Endothelial cell (in vitro differentiated cells): Measurements from ENCODE around the gene PLEKHH1. TPM values are rescaled to one million over a fixed set of nuclear protein-coding genes. Genes with fewer than 3 reads are reported as not detected.

Experiments
- DNase-seq: peaks from one replicate; pipeline ENCODE4 v3.0.0; 2021; ENCODE audit warnings: low spot score
- H3K27ac Mint-ChIP-seq: one replicate; pipeline ENCODE4 v1.8.0; 2021; ENCODE audit warnings: mixed read lengths, inconsistent platforms; ENCODE audit not compliant: unreplicated experiment
- H3K27me3 Mint-ChIP-seq: one replicate; pipeline ENCODE4 v1.8.0; 2021; ENCODE audit warnings: mild to moderate bottlenecking, moderate library complexity, mixed read lengths, inconsistent platforms; ENCODE audit not compliant: unreplicated experiment
- H3K36me3 Mint-ChIP-seq: one replicate; pipeline ENCODE4 v1.8.0; 2021; ENCODE audit warnings: mild to moderate bottlenecking, low read depth, mixed read lengths, inconsistent platforms; ENCODE audit not compliant: unreplicated experiment
- H3K4me1 Mint-ChIP-seq: one replicate; pipeline ENCODE4 v1.8.0; 2021; ENCODE audit warnings: mild to moderate bottlenecking, mixed read lengths, inconsistent platforms; ENCODE audit not compliant: unreplicated experiment
- H3K4me3 Mint-ChIP-seq: one replicate; pipeline ENCODE4 v1.8.0; 2021; ENCODE audit warnings: mild to moderate bottlenecking, mixed read lengths, inconsistent platforms; ENCODE audit not compliant: unreplicated experiment
- H3K9me3 Mint-ChIP-seq: one replicate; pipeline ENCODE4 v1.8.0; 2021; ENCODE audit warnings: mixed read lengths, inconsistent platforms; ENCODE audit not compliant: unreplicated experiment
- CTCF ChIP-seq: fragments of 200-600 bp; sonication (generic); IDR thresholded peaks from one replicate; pipeline ENCODE4 v1.5.0; 2021; ENCODE audit warnings: antibody characterized with exemption; ENCODE audit not compliant: unreplicated experiment
- total RNA-seq: library from RNA; stranded (reverse); fragmentation: NEBNext Ultra II Directional; extraction: Animal tissue kit (Norgen Biotek cat#: 25700); gene quantifications from one replicate; pipeline ENCODE4 v1.2.1, GENCODE V29; 2021; ENCODE audit not compliant: unreplicated experiment

The PLEKHH1 gene
- total RNA-seq, 1 donor from 2014 or later, result 9.5 TPM

- H3K27me3 Mint-ChIP-seq, result no peaks in the 10 kb centered on the region
- H3K4me3 Mint-ChIP-seq, result no peak overlapping the region
- H3K9me3 Mint-ChIP-seq, result no peaks in the 10 kb centered on the region
- no peaks in the 10 kb centered on the region for H3K36me3 Mint-ChIP-seq
- no peak for DNase-seq
- no peak for TF ChIP-seq CTCF
- H3K4me1 Mint-ChIP-seq, result no peaks in the 10 kb centered on the region
- no peak overlapping the region for H3K27ac Mint-ChIP-seq
Measured at GRCh38 chr14:67553547-67553946, 20.5 kb downstream of the PLEKHH1 start.

DNA sequence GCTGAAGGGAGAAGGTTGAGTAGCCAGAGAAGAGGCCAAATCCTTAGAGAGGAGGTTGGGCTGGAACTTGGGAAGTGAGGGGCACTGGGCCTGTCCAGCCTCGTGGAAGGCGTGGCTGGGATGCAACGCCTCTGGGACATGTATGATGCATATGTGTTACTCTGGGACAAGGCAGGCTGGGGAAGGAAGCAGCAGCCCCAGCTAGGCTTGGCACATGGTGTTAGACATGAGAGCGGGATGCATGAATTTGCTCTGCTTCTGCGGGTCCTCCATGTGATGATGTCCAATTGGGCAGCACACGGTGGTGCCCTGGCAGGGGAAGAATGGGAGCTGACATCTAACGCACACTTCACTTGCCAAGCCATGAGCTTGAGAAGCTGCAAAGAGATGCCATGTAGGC lies 21.3 kb downstream of the PLEKHH1 start:
- TF ChIP-seq CTCF, result no peak
- Mint-ChIP-seq H3K27ac (no peak overlapping the region), H3K4me1 (no peaks in the 10 kb centered on the region), H3K36me3 (no peaks in the 10 kb centered on the region), H3K9me3 (no peaks in the 10 kb centered on the region), H3K27me3 (no peaks in the 10 kb centered on the region), H3K4me3 (no peak overlapping the region)
- no peak for DNase-seq

DNA sequence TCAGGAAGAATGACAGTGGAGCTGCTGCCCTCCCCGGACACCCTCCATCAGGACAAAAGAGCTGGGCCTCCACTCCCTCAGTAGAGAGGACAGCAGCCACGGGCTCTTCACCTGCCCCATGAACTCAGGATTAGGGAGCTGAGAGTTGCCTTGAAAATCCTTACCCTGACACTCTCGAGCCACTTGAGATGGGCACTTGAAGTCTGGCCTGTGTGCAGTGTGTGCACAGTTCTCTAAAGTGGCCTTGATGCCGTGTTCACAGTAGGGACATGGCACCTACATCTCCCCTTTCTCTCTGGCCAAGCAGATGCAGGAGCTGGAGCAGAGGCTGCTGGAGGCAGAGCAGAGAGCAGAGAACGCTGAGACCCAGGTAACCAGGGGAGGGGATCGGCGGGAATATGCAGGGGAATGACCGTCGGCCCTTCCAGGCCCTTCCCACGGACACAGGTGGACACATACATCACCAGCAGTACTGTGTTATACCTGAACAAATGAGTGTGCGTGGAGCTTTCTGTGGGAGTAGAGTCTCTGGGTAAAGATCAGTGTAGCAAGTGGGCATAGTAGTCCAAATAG lies 22.5 kb downstream of the PLEKHH1 start:
- H3K4me1 Mint-ChIP-seq, result no peaks in the 10 kb centered on the region
- no peaks in the 10 kb centered on the region for H3K9me3 Mint-ChIP-seq
- H3K27ac Mint-ChIP-seq, result no peak overlapping the region
- no peak for DNase-seq
- H3K27me3 Mint-ChIP-seq, result no peaks in the 10 kb centered on the region
- no peak for TF ChIP-seq CTCF
- H3K36me3 Mint-ChIP-seq, result no peaks in the 10 kb centered on the region
- H3K4me3 Mint-ChIP-seq, result no peak overlapping the region

DNA sequence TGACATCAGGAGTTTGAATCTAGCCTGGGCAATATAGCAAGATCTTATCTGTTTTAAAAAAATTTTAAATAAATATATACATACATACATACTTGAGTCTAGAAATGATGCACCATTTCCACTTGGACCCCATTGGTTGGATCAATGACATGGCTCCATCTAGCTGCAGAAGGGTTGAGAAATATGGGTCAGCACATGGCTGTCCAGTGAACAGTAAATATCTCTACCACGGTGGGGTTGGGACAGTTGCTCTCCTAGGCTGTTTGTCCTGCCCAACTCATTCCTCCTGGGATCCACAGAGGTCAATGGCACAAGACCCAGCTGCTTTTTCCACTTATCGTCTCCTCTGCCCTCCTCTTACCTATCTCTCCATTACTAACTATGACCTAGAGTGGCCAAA lies 23.6 kb downstream of the PLEKHH1 start:
- Mint-ChIP-seq H3K27me3 (no peaks in the 10 kb centered on the region), H3K4me1 (no peaks in the 10 kb centered on the region), H3K9me3 (no peaks in the 10 kb centered on the region), H3K4me3 (no peak overlapping the region), H3K27ac (no peak overlapping the region), H3K36me3 (no peaks in the 10 kb centered on the region)
- TF ChIP-seq CTCF, result no peak
- DNase-seq, result no peak

GRCh38 chr14:67557118-67557517 lies 24.0 kb downstream of the PLEKHH1 start:
- H3K27me3 Mint-ChIP-seq, result no peaks in the 10 kb centered on the region
- no peak overlapping the region for H3K27ac Mint-ChIP-seq
- TF ChIP-seq CTCF, result no peak
- no peaks in the 10 kb centered on the region for H3K4me1 Mint-ChIP-seq
- H3K36me3 Mint-ChIP-seq, result no peaks in the 10 kb centered on the region
- DNase-seq, result no peak
- no peaks in the 10 kb centered on the region for H3K9me3 Mint-ChIP-seq
- no peak overlapping the region for H3K4me3 Mint-ChIP-seq
